K562 (cell line): ENCODE measurements around the gene ZNF780A. TPM values are rescaled to one million over a fixed set of nuclear protein-coding genes. Genes with fewer than 3 reads are reported as not detected.

Experiments
- BDP1 ChIP-seq: IDR thresholded peaks from 3 replicates; pipeline ENCODE4 v1.6.1; 2011; ENCODE audit not compliant: insufficient read length, insufficient read depth
- BRCA1 ChIP-seq, 2 experiments: fragments of 450-650 bp in 1 of 2; sonication (generic) in 1 of 2; formaldehyde crosslinking in 1 of 2; IDR thresholded peaks; 2 replicates each; pipeline versions ENCODE4 v1.5.0 to v1.6.1; 2017 to 2020; ENCODE audit warnings: mild to moderate bottlenecking in 1 of 2, missing genetic modification reagents in 1 of 2
- BRD9 ChIP-seq: fragments of 450-650 bp; IDR thresholded peaks from 2 replicates; pipeline ENCODE4 v1.6.1; 2018; ENCODE audit warnings: low read depth; ENCODE audit not compliant: partially characterized antibody
- CBX5 ChIP-seq: IDR thresholded peaks from 2 replicates; pipeline ENCODE4 v1.6.1; 2014; ENCODE audit warnings: low read depth, borderline replicate concordance
- EHMT2 ChIP-seq: fragments of 450-650 bp; IDR thresholded peaks from 2 replicates; pipeline ENCODE4 v1.6.1; 2018; ENCODE audit warnings: antibody characterized with exemption
- GATAD2B ChIP-seq: fragments of 450-650 bp; IDR thresholded peaks from 2 replicates; pipeline ENCODE4 v1.6.1; 2017; ENCODE audit warnings: mild to moderate bottlenecking, borderline replicate concordance
- HNRNPLL ChIP-seq: fragments of 200-400 bp; formaldehyde crosslinking; IDR thresholded peaks from 2 replicates; pipeline ENCODE4 v1.6.1; 2017; ENCODE audit warnings: low read length, low read depth, mild to moderate bottlenecking; ENCODE audit not compliant: poor library complexity, severe bottlenecking
- KAT8 ChIP-seq: fragments of 450-650 bp; IDR thresholded peaks from 2 replicates; pipeline ENCODE4 v1.6.1; 2016; ENCODE audit warnings: low read depth, mild to moderate bottlenecking
- KHSRP ChIP-seq: fragments of 450-650 bp; IDR thresholded peaks from 2 replicates; pipeline ENCODE4 v1.6.1; 2017
- LARP7 ChIP-seq: fragments of 450-650 bp; IDR thresholded peaks from 2 replicates; pipeline ENCODE4 v1.6.1; 2016
- MTA3 ChIP-seq: fragments of 450-650 bp; formaldehyde crosslinking; IDR thresholded peaks from 2 replicates; pipeline ENCODE4 v1.6.1; 2017; ENCODE audit warnings: mild to moderate bottlenecking, borderline replicate concordance
- NCOR1 ChIP-seq: fragments of 450-650 bp; IDR thresholded peaks from 2 replicates; pipeline ENCODE4 v1.6.1; 2016; ENCODE audit warnings: mild to moderate bottlenecking, moderate library complexity
- NRF1 ChIP-seq, 2 experiments: fragments of 450-650 bp; IDR thresholded peaks in 1 of 2; conservative IDR thresholded peaks in 1 of 2; 2 replicates each; pipeline ENCODE4 v1.6.1; 2014; ENCODE audit warnings: mild to moderate bottlenecking in 2 of 2
- PCBP2 ChIP-seq: fragments of 200-400 bp; formaldehyde crosslinking; IDR thresholded peaks from 2 replicates; pipeline ENCODE4 v1.6.1; 2018; ENCODE audit warnings: low read length, low read depth, mild to moderate bottlenecking, moderate library complexity; ENCODE audit not compliant: poor library complexity, severe bottlenecking
- POU5F1 ChIP-seq: fragments of 150-350 bp; IDR thresholded peaks from 2 replicates; pipeline ENCODE4 v1.6.1; 2014; ENCODE audit warnings: borderline replicate concordance, low read length, low read depth, mild to moderate bottlenecking; ENCODE audit not compliant: partially characterized antibody
- RCOR1 ChIP-seq, 2 experiments: IDR thresholded peaks; 2 replicates each; pipeline ENCODE4 v1.6.1; 2012; ENCODE audit warnings: low read depth in 2 of 2, low read length in 2 of 2, borderline replicate concordance in 1 of 2, improper control_type of control experiment in 1 of 2
- ZBTB8A ChIP-seq: fragments of 450-650 bp; IDR thresholded peaks from 2 replicates; pipeline ENCODE4 v1.6.1; 2018; ENCODE audit warnings: mild to moderate bottlenecking, moderate library complexity; ENCODE audit not compliant: partially characterized antibody
- ZFP30 ChIP-seq: fragments of 250-450 bp; sonication (Bioruptor Pico); IDR thresholded peaks from 2 replicates; pipeline ENCODE4 v1.8.0; 2022; ENCODE audit warnings: moderate library complexity, mild to moderate bottlenecking, inconsistent platforms, borderline replicate concordance
- ZNF239 ChIP-seq: fragments of 250-450 bp; sonication (Bioruptor Pico); IDR thresholded peaks from 2 replicates; pipeline ENCODE4 v1.4.0; 2020; ENCODE audit warnings: mild to moderate bottlenecking
- polyA plus RNA-seq, 8 experiments: library from polyadenylated mRNA; depleted of rRNA in 4 of 8; stranded (reverse) in 5 of 8; unstranded in 3 of 8; fragments of >200 nt; fragmentation: Nextera tagmentation in 2 of 8; fragmentation: Illumina TruSeq in 1 of 8; extraction: Ambion mirVana in 2 of 8; extraction: Trizol in 1 of 8; gene quantifications; 2 replicates each; pipeline versions ENCODE4 v1.2.1 to v1.2.3, GENCODE V29; 2011 to 2014; ENCODE audit warnings: inconsistent platforms in 1 of 8, missing spikeins in 1 of 8
- total RNA-seq, 7 experiments: library from RNA; depleted of rRNA in 6 of 7; stranded (reverse); fragments of >200 nt in 6 of 7; fragmentation: Illumina TruSeq in 2 of 7; extraction: Trizol in 2 of 7; gene quantifications; 2 replicates each; pipeline versions ENCODE4 v1.2.1 to v1.2.3, GENCODE V29; 2011 to 2021; ENCODE audit warnings: low replicate concordance in 1 of 7
- TF ChIP-seq, protein P1 (sequence below): sonication (generic); formaldehyde crosslinking; IDR thresholded peaks from 2 replicates; pipeline ENCODE4 v1.8.1; 2023; ENCODE audit warnings: mild to moderate bottlenecking, missing genetic modification reagents
- TF ChIP-seq, protein P2 (sequence below): fragments of 450-650 bp; formaldehyde crosslinking; IDR thresholded peaks from 2 replicates; pipeline ENCODE4 v1.4.0; 2022; ENCODE audit warnings: missing genetic modification characterization
- TF ChIP-seq, protein P3 (sequence below): sonication (generic); formaldehyde crosslinking; IDR thresholded peaks from 2 replicates; pipeline ENCODE4 v1.8.0; 2022; ENCODE audit warnings: missing genetic modification reagents, mild to moderate bottlenecking, borderline replicate concordance

Gene ZNF780A
- total and polyA plus RNA-seq, 9 of the 15 experiments (the other 6 are each of a cell fraction or from before 2014, with no cell fraction given), result 11.7 to 36.1 (median 25.8) TPM

DNA sequence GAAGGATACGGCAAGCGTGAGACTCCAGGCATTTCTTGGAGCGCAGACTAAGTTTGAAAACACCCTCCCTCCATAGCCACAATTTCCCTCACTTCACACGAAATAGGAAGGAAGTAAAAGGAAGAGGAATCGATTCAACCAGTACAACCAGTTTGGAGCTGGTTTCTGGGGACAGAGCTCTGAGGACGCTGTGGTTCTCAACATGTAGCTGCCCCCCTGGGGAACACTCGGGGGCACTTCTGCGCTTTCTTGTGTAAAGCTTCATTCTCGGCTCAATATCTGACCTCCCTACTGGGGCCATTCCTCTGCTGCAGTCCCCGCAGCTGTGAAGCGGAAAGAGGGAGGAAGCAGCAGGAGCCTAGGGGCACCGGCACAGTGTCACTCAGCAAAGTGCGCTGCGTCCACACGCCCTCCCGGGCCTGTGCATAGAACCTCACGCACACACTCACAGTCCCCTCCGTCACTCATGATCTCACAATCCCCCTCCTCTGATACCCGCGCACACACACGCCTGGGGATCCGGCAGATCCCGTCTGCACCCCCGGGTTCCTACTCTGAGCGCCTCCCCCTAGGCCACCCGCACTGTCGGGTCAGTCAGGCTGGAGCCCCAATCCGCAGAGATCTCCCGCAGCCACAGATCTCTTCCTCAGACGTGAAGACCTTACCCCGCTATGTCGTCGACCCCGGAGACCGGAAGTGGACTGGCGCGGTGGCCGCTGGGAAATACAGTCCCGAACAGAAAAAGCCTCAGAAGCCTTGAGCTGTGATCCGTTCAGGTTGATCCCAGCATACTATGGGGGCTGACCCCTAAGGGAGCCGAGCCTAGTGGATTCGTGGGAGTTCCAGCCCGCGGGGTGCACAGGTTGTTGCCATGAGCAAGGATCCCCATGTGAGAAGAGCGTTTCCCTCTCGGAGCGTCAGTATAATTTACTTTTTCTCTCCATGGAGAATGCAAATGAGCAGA is at the start of gene ZNF780A (continued):
- TF ChIP-seq, protein P1, sequence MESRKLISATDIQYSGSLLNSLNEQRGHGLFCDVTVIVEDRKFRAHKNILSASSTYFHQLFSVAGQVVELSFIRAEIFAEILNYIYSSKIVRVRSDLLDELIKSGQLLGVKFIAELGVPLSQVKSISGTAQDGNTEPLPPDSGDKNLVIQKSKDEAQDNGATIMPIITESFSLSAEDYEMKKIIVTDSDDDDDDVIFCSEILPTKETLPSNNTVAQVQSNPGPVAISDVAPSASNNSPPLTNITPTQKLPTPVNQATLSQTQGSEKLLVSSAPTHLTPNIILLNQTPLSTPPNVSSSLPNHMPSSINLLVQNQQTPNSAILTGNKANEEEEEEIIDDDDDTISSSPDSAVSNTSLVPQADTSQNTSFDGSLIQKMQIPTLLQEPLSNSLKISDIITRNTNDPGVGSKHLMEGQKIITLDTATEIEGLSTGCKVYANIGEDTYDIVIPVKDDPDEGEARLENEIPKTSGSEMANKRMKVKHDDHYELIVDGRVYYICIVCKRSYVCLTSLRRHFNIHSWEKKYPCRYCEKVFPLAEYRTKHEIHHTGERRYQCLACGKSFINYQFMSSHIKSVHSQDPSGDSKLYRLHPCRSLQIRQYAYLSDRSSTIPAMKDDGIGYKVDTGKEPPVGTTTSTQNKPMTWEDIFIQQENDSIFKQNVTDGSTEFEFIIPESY (CRISPR knock-in tag), result no peak
- TF ChIP-seq BRCA1 (IDR thresholded peaks at IDR 0.05) (no peak), BRCA1 (CRISPR knock-in tag; IDR thresholded peaks at IDR 0.05) (no peak), POU5F1 (no peak), HNRNPLL (peak; percentile 82), BDP1 (no peak), KHSRP (no peak; the same call in 1 of the 2 replicates), NCOR1 (peak; percentile 16; the same call in 1 of the 2 replicates), MTA3 (peak; percentile 90), ZNF239 (CRISPR knock-in tag) (no peak), RCOR1 (IDR thresholded peaks at IDR 0.05; ENCODE audit: borderline replicate concordance in 1 of 2, low read depth in 2 of 2, low read length in 2 of 2) (peak in 1 of 2 experiments; percentile 15; a peak in 1 of 4 replicates), ZFP30 (CRISPR knock-in tag) (no peak), NRF1 (conservative IDR thresholded peaks at IDR 0.05 in 1 of 2, IDR thresholded peaks at IDR 0.05 in 1 of 2) (peak; percentile 74 to 78), PCBP2 (no peak), GATAD2B (no peak), BRD9 (peak; percentile 54), LARP7 (0 out of 2 replicates have a peak, but pooled peaks have one; percentile 50), CBX5 (no peak), EHMT2 (0 out of 2 replicates have a peak, but pooled peaks have one; percentile 20), ZBTB8A (no peak), KAT8 (no peak)
- TF ChIP-seq, protein P2, sequence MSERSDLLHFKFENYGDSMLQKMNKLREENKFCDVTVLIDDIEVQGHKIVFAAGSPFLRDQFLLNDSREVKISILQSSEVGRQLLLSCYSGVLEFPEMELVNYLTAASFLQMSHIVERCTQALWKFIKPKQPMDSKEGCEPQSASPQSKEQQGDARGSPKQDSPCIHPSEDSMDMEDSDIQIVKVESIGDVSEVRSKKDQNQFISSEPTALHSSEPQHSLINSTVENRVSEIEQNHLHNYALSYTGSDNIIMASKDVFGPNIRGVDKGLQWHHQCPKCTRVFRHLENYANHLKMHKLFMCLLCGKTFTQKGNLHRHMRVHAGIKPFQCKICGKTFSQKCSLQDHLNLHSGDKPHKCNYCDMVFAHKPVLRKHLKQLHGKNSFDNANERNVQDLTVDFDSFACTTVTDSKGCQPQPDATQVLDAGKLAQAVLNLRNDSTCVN, result no peak
- TF ChIP-seq, protein P3, sequence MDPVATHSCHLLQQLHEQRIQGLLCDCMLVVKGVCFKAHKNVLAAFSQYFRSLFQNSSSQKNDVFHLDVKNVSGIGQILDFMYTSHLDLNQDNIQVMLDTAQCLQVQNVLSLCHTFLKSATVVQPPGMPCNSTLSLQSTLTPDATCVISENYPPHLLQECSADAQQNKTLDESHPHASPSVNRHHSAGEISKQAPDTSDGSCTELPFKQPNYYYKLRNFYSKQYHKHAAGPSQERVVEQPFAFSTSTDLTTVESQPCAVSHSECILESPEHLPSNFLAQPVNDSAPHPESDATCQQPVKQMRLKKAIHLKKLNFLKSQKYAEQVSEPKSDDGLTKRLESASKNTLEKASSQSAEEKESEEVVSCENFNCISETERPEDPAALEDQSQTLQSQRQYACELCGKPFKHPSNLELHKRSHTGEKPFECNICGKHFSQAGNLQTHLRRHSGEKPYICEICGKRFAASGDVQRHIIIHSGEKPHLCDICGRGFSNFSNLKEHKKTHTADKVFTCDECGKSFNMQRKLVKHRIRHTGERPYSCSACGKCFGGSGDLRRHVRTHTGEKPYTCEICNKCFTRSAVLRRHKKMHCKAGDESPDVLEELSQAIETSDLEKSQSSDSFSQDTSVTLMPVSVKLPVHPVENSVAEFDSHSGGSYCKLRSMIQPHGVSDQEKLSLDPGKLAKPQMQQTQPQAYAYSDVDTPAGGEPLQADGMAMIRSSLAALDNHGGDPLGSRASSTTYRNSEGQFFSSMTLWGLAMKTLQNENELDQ (CRISPR knock-in tag), result 0 out of 2 replicates have a peak, but pooled peaks have one; percentile 86
